Measurements from ENCODE around the gene ATP8A2.
"Not testable (repeated sequence)": the region's sequence is repeated elsewhere in the genome, so short reads cannot be mapped to it uniquely, and the experiment has no call there.

Gene ATP8A2

DNA sequence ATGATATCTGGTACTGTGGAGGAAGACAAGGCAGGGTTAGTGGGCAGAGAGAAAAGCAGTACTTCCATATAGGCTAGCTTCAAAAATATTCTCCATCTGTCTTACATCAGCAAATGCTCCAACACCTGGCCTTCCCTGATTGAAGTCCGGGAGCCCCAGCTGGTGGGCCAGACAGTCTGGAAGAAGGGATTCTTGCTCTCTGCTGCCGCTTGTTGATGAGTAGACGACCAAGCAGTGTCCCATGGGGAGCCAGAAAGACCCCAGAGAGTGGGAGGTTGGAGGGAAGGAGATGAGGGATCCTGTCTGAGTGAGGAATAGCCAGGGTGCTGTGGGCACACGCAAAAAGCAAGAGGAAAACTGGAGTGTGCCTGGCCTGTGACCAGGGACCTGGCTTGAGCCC is 95.1 kb downstream of the ATP8A2 start:
- no peak for DNase-seq

- no peak for DNase-seq
Measured at GRCh38 chr13:25468325-25469168, 96.8 kb downstream of the ATP8A2 start.

DNA sequence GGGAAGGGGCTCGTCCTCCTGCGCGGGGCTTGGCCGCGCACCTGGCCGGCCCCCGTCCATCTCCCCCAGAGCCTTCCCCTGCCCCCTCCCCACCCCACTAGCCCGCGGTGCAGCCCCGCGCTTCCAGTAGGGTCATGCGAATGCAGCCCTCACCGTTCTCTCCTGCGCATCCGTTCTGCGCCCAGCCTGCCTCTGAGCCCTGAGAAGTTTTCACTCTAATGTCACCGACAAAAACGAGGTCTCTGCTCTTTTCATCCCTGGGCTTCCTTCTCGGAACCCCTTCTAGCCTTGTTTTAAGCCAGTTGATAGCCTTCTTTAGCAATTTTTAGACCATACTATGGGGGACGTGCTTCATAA is 97.4 kb downstream of the ATP8A2 start:
- DNase-seq: no peak

GRCh38 chr13:25473864-25474263 is 102.1 kb downstream of the ATP8A2 start:
- DNase-seq: no peak

DNA sequence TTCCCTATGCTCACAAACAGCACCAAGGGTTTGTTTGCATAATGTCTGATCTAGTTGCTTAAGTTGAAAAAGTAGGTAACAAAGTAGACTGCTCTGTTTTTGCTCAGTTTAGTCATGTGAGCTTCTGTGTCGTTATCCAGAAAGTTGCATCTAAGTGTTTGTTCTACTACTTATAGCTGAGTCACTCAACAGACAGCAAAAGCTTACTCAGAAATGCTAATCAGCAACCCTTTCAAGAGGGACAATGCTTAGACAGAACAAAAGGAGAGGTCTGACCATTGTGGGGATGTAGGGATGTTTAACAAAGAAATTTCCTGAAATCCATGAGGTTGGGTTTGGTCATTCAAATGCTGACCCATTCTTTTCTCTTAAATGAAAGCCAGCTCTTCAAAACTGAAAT is 106.4 kb downstream of the ATP8A2 start:
- no peak for DNase-seq

DNA sequence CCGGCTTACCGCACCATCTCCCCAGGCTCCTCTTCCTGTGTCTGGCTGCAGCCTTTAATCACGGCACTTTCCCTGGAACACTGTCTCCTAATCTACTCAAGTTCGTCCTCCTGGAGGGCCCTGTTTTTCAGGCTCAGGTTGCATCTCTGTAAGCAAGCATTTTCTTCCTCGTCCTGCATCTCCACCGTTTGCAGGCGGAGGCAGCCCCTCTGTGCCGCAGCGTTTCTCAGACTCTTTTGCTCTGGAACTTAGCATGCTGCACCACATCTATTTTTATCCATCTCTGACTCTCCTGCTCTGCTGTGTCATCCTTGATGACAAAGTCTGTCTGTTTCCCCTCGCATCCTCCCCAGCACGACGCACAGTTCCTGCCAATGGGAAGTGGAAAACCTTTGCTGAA is 117.5 kb downstream of the ATP8A2 start:
- DNase-seq: no peak

- DNase-seq: no peak
Measured at GRCh38 chr13:25490236-25490635, 118.5 kb downstream of the ATP8A2 start.

DNA sequence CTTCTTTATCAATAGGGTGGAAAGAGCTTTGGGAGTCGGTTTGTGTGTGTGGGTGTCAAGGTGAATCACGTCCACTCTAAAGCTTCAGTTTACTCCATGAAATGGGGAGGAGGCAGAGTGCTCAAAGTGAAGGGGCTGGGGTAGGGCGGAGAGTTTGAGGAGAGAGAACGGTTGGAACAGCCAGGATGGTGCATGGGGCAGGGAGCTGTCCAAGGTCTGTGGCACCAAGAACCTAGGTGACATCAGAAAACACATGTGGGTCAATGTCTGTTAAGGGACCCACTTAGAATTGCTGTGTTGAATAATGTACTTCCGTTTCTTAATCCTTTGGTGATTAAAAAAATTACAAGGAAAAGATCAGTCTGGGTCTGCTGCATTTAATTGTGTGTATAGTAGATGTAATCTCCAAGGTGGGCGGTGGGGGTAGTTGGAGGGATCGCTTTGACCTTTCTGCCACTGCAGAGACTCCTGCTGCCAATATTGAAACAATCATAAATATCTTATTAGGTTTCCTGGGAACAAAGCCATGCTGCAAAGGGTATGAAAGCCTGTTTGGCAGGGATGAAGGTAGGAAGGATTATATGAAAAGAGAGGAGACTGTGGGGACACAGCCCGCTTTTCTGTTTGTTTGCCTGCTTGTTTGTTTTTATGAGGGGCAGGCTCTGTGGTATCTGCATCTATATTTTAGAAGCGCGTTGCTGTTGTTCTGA is 122.3 kb downstream of the ATP8A2 start:
- no peak for DNase-seq

DNA sequence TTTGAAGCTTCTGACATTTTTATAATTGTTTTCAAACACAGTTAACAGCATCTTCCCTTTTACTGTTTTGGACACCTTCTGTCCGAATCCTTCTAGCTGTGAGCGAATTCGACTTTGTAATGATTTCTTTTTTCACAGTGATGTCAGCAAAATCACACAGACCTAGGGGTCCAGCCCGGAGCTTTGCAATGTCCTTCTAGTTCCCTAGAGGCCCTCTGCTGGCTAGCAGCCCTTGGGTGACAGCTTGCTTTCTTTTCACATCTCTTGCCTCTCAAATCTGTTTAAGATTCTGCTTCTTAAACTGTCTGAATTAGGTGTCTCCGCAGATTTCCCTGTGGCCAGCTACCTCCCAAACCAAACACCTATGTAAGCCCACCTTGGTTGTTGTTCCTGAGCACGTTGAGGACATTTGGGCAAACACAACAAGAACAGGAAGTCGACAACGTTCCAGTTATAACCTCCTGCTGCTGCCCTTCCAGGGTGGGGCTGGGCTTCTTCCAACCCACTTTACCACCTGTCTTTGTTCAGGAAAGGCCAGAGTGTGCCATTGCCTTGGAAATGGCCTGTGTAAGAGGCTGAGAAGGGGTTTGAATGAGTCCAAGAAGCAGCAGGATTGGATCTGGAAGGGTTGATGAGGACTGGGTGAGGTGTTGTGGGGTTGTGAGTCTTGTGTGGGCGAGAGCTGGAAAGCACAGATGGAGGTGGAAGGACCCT is 123.1 kb downstream of the ATP8A2 start:
- no peak for DNase-seq

DNA sequence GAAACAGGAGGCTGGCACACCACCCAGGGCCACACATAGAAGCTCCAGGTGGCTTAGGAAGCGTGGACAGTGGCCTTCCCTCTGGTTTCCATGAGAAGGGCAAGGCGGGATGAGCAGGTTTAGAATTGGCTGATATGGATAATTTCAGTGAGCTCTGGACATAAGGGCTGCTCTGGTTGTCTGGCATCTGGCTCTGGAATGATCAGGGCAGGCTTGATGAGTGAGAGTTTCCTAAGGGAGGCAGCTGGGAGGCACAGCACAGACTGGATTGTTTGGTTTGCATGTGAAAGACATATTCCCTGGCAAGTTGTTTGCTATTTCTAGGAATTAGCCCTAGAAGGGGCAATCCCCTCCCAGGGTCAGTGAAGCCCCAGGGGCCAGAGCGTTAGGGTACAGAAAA is 129.5 kb downstream of the ATP8A2 start:
- DNase-seq: no peak

- DNase-seq: no peak
Measured at GRCh38 chr13:25502031-25502430, 130.3 kb downstream of the ATP8A2 start.

GRCh38 chr13:25502551-25502950 is 130.8 kb downstream of the ATP8A2 start:
- DNase-seq: no peak

- DNase-seq: no peak
Measured at GRCh38 chr13:25503856-25504255, 132.1 kb downstream of the ATP8A2 start.

DNA sequence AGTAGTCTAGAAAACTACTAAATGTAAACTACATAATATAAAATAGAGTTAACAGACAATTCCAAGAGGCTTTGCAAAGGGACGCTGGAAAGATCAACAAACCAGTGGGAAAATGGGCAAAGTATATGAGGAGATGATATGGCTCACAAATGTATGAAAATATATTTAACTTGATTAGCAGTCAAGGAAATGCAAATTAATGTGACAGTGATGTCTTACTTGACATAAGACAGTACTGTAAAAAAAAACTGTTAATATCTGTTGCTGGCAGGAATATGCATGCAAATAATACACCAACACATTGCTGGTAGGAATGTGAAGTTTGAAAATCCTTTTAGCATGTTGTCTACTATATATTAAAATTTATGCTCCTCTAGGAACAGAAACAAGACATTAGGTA is 136.1 kb downstream of the ATP8A2 start:
- DNase-seq: no peak

DNA sequence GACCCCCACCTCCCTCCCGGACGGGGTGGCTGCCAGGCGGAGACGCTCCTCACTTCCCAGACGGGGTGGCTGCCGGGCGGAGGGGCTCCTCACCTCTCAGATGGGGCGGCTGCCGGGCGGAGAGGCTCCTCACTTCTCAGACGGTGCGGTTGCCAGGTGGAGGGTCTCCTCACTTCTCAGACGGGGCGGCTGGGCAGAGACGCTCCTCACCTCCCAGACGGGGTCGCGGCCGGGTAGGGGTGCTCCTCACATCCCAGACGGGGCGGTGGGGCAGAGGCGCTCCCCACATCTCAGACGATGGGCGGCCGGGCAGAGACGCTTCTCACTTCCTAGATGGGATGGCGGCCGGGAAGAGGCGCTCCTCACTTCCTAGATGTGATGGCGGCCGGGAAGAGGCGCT is 141.3 kb downstream of the ATP8A2 start:
- DNase-seq: not testable (repeated sequence)

DNA sequence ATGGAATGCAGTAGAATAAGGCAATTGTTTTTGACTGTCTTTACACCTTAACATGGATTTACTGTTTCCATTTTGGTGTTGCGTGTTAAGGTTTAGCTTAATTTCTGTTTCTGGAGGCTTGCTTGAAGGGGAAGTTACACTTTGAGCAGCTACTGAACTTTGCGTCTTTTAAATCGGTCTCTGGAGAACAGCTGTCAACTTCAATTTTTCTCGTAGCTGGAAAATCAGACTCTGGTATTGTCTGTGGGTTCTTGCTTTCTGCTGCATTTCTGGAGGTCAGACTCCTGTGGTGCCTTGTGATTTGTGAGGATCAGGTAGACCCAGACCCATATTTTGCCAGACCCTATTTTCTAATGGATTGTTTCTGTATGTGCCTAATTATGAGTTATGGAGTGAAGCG is 146.7 kb downstream of the ATP8A2 start:
- no peak for DNase-seq

GRCh38 chr13:25525884-25526283 is 154.1 kb downstream of the ATP8A2 start:
- no peak for DNase-seq

- no peak for DNase-seq
Measured at GRCh38 chr13:25528266-25528665, 156.5 kb downstream of the ATP8A2 start.

GRCh38 chr13:25529425-25529824 is 157.7 kb downstream of the ATP8A2 start:
- no peak for DNase-seq

DNA sequence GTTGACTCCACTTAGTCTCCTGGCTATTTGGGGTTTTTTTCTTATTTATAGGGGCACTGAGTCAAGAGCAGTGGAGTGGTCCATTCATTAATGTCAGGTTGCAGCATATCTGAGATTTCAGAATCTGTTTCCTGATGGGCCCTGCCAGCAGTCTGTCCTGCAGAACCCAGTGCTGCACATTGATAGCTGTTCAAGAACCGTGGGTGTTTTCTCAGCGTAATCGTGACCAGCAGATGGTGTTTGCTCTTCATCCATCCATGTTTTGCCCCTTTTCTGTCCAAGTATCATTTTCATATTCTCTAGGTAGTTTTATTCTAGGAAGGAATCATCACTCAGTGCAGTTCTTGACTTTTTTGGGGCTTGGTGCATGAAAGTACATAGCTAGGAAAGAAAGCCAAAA is 166.5 kb downstream of the ATP8A2 start:
- no peak for DNase-seq

- DNase-seq: no peak
Measured at GRCh38 chr13:25541434-25542123, 169.8 kb downstream of the ATP8A2 start.

DNA sequence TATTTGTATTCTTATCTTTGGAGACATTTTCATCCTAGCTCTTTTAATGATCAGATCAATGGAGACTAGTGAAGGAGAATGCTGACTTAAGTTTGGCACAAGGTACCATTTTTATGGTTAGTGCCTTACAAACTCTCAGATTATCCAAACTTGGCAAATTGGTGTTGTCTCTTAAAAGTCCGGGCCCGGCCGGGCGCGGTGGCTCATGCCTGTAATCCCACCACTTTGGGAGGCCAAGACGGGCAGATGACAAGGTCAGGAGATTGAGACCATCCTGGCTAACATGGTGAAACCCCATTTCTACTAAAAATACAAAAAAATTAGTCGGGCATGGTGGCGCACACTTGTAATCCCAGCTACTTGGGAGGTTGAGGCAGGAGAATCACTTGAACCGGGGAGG is 177.2 kb downstream of the ATP8A2 start:
- DNase-seq: not testable (repeated sequence)

DNA sequence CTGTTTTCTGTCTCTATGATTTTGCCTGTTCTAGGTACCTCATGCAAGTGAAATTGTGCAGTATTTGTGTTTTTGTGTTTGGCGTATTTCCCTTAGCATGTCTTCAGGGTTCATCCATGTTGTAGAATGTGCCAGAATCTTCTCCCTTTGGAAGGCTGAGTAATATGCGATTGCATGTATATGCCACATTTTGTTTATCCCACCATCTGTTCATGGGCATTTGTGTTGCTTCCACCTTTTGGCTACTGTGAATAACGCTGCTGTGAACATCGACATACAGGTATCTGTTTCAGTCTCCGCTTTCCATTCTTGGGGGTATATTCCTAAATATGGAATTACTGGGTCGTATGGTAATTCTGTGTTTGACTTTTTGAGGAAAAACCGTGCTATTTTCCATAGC is 190.0 kb downstream of the ATP8A2 start:
- DNase-seq: no peak
